CD4-positive, CD25-positive, alpha-beta regulatory T cell (primary cell): ENCODE measurements around the gene TPX2. TPM values are rescaled to one million over a fixed set of nuclear protein-coding genes. Genes with fewer than 3 reads are reported as not detected.

Source experiments
- ATAC-seq, 2 donors: fragments of 150-1000 bp; cut with Tn5 transposase; one replicate each; pipeline ENCODE4 v1.10.0; 2021; ENCODE audit warnings: low read depth in 2 of 2, moderate number of reproducible peaks in 2 of 2, moderate library complexity in 1 of 2
- DNase-seq, 3 donors: peaks; one replicate each; pipeline versions ENCODE4 v3.0.0 to v3.0.0-alpha.2; 2012 to 2022; ENCODE audit warnings: mixed read lengths in 1 of 3
- H3K27ac ChIP-seq: one replicate; pipeline ENCODE4 v1.7.0; 2013; ENCODE audit warnings: mild to moderate bottlenecking, low read length; ENCODE audit not compliant: insufficient read depth, poor library complexity, severe bottlenecking
- H3K27me3 ChIP-seq: one replicate; pipeline ENCODE4 v1.7.0; 2013; ENCODE audit warnings: low read length; ENCODE audit not compliant: control insufficient read depth, insufficient read depth
- H3K36me3 ChIP-seq: one replicate; pipeline ENCODE4 v1.7.0; 2013; ENCODE audit warnings: mild to moderate bottlenecking, low read length, moderate library complexity; ENCODE audit not compliant: control insufficient read depth, insufficient read depth
- H3K4me1 ChIP-seq: 2 replicates; pipeline ENCODE4 v1.7.0; 2013; ENCODE audit warnings: mild to moderate bottlenecking, low read length; ENCODE audit not compliant: insufficient read depth, control insufficient read depth, poor library complexity, severe bottlenecking
- H3K4me3 ChIP-seq: one replicate; pipeline ENCODE4 v1.7.0; 2013; ENCODE audit warnings: low read depth, mild to moderate bottlenecking, low read length, moderate library complexity
- H3K9me3 ChIP-seq, 2 experiments: 1 replicate in 1 of 2; 2 replicates in 1 of 2; pipeline ENCODE4 v1.7.0; 2013; ENCODE audit warnings: low read length in 2 of 2, mild to moderate bottlenecking in 1 of 2, moderate library complexity in 1 of 2; ENCODE audit not compliant: control insufficient read depth in 2 of 2
- H3K27ac Mint-ChIP-seq, 3 donors: one replicate each; pipeline ENCODE4 v1.8.0; 2020 to 2022; ENCODE audit warnings: mild to moderate bottlenecking in 3 of 3, mixed read lengths in 3 of 3, moderate library complexity in 2 of 3
- H3K27me3 Mint-ChIP-seq: one replicate; pipeline ENCODE4 v1.8.0; 2022; ENCODE audit warnings: mild to moderate bottlenecking, mixed read lengths
- H3K36me3 Mint-ChIP-seq: one replicate; pipeline ENCODE4 v1.8.0; 2020; ENCODE audit warnings: mixed read lengths
- H3K4me1 Mint-ChIP-seq, 4 donors: one replicate each; pipeline ENCODE4 v1.8.0; 2020 to 2022; ENCODE audit warnings: mixed read lengths in 4 of 4, mild to moderate bottlenecking in 1 of 4
- H3K4me3 Mint-ChIP-seq, 4 donors: one replicate each; pipeline ENCODE4 v1.8.0; 2020 to 2022; ENCODE audit warnings: mild to moderate bottlenecking in 4 of 4, mixed read lengths in 4 of 4, moderate library complexity in 3 of 4
- H3K9me3 Mint-ChIP-seq, 7 donors: one replicate each; pipeline ENCODE4 v1.8.0; 2020 to 2022; ENCODE audit warnings: mixed read lengths in 7 of 7, mild to moderate bottlenecking in 3 of 7, moderate library complexity in 2 of 7
- polyA plus RNA-seq, 4 donors: library from polyadenylated mRNA; unstranded; fragments of 300-500 nt; fragmentation: Illumina TruSeq; gene quantifications; one replicate each; pipeline ENCODE4 v1.2.3, GENCODE V29; 2021
- total RNA-seq: library from RNA; stranded (reverse); gene quantifications from one replicate; pipeline ENCODE4 v1.2.3, GENCODE V29; 2022

The TPX2 gene
- total and polyA plus RNA-seq, 5 donors from 2014 or later = 3.1 to 6.3 (median 4.0) TPM

DNA sequence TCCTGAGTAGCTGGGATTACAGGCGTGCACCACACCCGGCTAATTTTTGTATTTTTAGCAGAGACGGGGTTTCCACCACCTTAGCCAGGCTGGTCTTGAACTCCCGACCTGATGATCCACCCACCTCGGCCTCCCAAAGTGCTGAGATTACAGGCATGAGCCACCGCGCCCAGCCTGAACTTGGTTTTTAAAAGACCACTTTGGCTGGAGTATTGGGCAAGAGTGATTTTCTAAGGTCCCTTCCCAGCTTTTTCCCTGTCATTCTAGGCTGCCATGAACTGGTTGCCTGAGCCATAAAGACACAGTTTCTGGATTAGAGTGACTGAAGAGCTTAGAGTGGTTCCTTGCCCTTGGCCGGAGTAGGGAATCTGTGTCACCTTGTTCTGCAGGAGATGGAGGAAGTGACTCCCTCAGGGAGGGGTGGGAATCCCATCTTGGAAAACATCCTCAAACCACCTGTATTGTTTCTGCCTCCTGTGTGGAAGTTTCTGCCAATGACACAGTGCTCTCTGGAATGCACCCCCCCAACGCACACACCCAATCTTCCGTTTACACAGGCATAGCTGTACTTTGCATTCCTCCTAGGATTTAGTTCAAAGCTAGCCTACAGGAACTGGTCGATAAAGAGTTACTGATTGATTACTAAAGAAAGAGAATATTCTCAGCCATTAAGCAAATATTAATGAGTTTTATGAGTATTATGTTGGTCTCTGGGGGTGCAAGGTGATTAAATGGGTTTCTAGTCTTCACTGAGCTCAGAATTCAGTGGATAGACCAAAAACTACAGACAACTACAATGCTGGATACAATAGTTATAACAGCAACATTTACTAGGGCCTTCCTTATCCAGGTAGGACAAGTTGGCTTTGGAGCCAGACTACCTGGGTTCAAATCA is 34.6 kb upstream of the TPX2 start:
- Mint-ChIP-seq H3K4me1 (peaks cover 24 to 75% (median 53%) of the 10 kb centered on the region in 4 donors), H3K27me3 (no peaks in the 10 kb centered on the region), H3K27ac (peak overlapping the region in 2 of 3 donors; percentile 8 to 14), H3K9me3 (no peaks in the 10 kb centered on the region), H3K36me3 (peaks cover 44% of the 10 kb centered on the region), H3K4me3 (no peak overlapping the region)
- Histone ChIP-seq H3K4me3 (no peak overlapping the region), H3K9me3 (no peaks in the 10 kb centered on the region), H3K27me3 (no peaks in the 10 kb centered on the region), H3K27ac (no peak overlapping the region), H3K4me1 (peaks cover 33% of the 10 kb centered on the region), H3K36me3 (peaks cover 31% of the 10 kb centered on the region)
- DNase-seq (no peak), ATAC-seq (no peak)

DNA sequence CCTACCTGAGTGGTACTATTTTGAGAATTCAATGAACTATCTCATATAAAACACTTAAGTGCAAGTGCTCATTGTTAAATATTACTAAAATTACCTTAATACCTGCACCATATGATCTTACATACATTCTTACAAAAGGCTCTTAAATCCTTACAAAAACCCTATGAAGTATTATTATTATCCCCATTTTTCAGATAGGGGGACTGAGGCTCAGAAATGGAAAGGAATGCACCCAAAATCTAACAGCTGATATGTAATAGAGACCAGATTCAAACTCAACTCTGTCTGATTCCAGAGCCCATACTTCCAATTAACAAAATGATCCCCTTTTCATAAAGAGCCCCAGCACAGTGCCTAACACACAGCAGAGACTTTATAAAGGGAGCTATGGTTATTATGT is 33.9 kb upstream of the TPX2 start:
- H3K4me1 ChIP-seq = peaks cover 29% of the 10 kb centered on the region
- DNase-seq (no peak), ATAC-seq (no peak)
- no peak overlapping the region for H3K27ac ChIP-seq
- Mint-ChIP-seq H3K4me1 (peaks cover 28 to 72% (median 51%) of the 10 kb centered on the region in 4 donors), H3K36me3 (peaks cover 48% of the 10 kb centered on the region), H3K4me3 (no peak overlapping the region), H3K27ac (peak overlapping the region; percentile 8 to 86 (median 14)), H3K27me3 (no peaks in the 10 kb centered on the region), H3K9me3 (no peaks in the 10 kb centered on the region)
- H3K36me3 ChIP-seq = peaks cover 31% of the 10 kb centered on the region
- H3K9me3 ChIP-seq = no peaks in the 10 kb centered on the region
- no peaks in the 10 kb centered on the region for H3K27me3 ChIP-seq
- no peak overlapping the region for H3K4me3 ChIP-seq

DNA sequence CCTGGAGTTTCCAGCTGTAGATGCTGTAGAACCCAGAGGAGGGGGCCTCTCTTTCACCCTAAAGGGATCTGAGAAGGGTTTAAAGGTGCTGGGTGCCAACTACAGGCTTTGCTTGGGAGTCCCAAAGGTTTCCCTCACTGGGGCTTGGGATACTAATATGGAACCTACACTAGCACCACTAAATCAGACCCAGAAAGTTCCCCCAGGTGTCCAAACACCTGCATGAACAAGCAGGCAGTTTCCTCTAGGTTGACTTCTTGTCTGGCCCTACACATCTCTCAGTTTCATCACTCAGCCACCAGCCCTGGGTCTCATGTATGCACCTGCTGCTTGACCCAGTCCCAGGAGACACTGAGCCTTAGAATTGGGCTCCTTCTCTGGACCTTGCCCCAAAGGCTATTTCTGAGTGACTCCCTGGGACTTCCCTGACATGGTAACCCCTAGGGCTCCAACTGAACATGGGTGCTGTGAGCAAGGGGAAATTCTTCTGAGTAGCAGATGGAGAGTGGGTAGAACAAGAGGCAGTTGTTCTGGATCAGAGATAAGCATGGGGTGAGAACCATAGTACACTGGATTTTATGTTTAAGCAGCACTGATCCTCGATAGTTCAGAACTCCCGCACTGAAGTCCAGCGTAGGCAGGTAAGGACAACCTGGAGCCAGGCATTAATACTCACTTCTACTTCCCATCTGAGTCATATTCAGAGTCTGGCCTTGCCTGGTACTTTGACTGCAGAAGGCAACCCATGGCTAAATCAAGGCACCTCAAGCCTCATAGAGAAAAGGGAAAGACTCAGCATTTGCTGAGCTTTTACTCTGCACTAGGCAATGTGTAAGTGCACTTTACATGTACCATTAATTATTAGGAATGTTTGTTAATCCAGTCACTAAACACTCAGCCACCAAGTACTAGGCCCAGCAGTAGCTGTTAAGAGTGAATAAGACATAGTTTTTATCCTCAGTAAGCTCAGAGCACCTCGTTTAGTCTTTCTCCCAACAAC is 33.2 kb upstream of the TPX2 start:
- ATAC-seq = no peak
- Mint-ChIP-seq H3K36me3 (peaks cover 46% of the 10 kb centered on the region), H3K27me3 (no peaks in the 10 kb centered on the region), H3K27ac (peak overlapping the region; percentile 3 to 78 (median 48)), H3K4me3 (peak overlapping the region in 1 of 4 donors; percentile 41), H3K9me3 (no peaks in the 10 kb centered on the region), H3K4me1 (peaks cover 22 to 73% (median 51%) of the 10 kb centered on the region in 4 donors)
- no peak for DNase-seq
- H3K9me3 ChIP-seq = no peaks in the 10 kb centered on the region
- H3K27ac ChIP-seq = no peak overlapping the region
- peaks cover 34% of the 10 kb centered on the region for H3K36me3 ChIP-seq
- H3K27me3 ChIP-seq = no peaks in the 10 kb centered on the region
- H3K4me1 ChIP-seq = peaks cover 32% of the 10 kb centered on the region
- no peak overlapping the region for H3K4me3 ChIP-seq

DNA sequence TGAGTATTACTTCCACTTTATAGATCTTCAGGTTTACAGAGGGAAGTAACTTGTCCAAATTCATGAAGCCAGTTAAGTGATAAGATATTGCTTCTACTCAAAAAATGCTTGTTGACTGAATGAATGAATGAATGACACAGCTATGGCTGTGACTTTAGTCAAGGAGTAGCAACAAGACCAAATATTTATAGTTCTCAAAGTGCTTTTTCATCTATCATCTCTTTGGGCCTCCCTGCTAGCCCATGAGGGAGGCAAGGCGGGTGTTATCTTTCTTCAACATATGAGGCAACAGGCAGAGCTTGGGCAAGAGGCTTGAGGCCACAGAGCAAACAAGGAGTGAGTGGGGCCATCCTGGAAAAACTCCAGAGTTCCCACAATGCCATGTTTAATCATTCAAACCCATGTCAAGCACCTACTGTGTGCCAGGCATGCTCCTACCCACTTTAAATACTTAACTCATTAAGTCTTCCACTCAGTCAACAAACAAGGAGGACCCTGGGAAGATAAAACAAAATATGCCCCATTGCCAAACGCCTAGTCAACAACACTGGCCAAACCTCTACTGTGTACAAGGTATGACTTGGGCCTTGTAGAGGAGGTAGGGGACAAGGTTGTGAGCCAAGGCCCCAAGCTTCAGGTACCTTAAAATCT is 32.4 kb upstream of the TPX2 start:
- Mint-ChIP-seq H3K27ac (peak overlapping the region in 2 of 3 donors; percentile 48 to 78), H3K27me3 (no peaks in the 10 kb centered on the region), H3K9me3 (no peaks in the 10 kb centered on the region), H3K4me1 (peaks cover 18 to 76% (median 55%) of the 10 kb centered on the region in 4 donors), H3K4me3 (peak overlapping the region in 2 of 4 donors; percentile 41 to 43), H3K36me3 (peaks cover 41% of the 10 kb centered on the region)
- DNase-seq (no peak), ATAC-seq (no peak)
- Histone ChIP-seq H3K36me3 (peaks cover 34% of the 10 kb centered on the region), H3K4me1 (peaks cover 41% of the 10 kb centered on the region), H3K9me3 (no peaks in the 10 kb centered on the region), H3K27ac (no peak overlapping the region), H3K4me3 (no peak overlapping the region), H3K27me3 (no peaks in the 10 kb centered on the region)

DNA sequence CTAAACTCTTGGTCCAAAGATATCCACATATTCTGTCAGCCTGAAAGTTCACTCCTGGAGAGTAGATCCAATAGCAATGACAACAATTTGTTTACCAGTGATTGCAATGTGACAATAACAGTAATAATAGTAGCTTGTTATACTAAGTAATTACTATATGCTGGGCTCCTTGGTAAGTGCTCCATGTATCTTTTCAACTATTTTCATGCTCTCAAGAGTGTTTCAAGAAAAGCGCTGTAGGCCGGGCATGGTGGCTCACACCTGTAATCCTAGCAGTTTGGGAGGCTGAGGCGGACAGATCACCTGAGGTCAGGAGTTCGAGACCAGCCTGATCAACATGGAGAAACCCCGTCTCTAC is 31.9 kb upstream of the TPX2 start:
- Histone ChIP-seq H3K36me3 (peaks cover 34% of the 10 kb centered on the region), H3K4me3 (no peak overlapping the region), H3K27me3 (no peaks in the 10 kb centered on the region), H3K27ac (no peak overlapping the region), H3K9me3 (no peaks in the 10 kb centered on the region), H3K4me1 (peaks cover 46% of the 10 kb centered on the region)
- no peaks in the 10 kb centered on the region for H3K9me3 Mint-ChIP-seq
- H3K27ac Mint-ChIP-seq = peak overlapping the region in 1 of 3 donors; percentile 48
- no peaks in the 10 kb centered on the region for H3K27me3 Mint-ChIP-seq
- peaks cover 37% of the 10 kb centered on the region for H3K36me3 Mint-ChIP-seq
- H3K4me1 Mint-ChIP-seq = peaks cover 18 to 76% (median 55%) of the 10 kb centered on the region in 4 donors
- H3K4me3 Mint-ChIP-seq = no peak overlapping the region
- ATAC-seq = no peak
- no peak for DNase-seq

DNA sequence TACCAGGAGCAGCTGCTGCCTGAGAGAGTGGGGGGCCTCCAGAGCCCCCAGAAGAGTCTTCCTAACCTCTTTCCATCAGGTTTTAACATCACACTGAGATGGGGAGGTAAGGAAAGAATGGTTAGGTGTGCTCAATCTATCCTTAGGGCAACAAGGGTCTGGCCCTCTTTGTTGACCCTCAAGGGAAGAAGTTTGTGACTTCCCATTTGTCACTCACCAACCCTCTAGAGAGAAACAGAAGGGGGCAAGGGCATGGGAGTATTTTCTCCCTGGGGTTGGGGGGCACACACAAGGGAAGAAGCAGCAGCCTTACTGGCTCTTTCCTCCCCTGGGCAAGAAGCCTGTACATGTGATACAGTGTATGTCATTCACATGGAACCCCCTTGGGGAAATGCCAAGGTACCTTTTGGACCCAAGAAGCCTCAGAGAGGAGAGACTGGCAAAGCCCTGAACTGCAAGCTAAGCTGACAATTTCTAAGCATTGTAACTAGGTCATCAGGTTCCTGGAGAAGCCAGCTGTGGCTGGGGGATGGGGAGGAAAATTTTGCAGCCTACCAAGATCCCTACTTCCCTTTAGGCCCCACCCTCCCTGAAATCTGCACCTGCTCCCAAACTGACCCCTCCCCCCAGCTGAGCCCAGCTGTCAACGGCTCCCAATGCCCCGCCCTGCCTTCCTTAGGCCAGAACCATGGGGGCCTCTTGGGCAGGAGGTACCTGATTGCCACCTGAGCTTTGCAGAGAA is 30.9 kb upstream of the TPX2 start:
- Mint-ChIP-seq H3K27ac (peak overlapping the region; percentile 3 to 89 (median 71)), H3K4me1 (peaks cover 18 to 82% (median 63%) of the 10 kb centered on the region in 4 donors), H3K9me3 (no peaks in the 10 kb centered on the region), H3K4me3 (peak overlapping the region in 2 of 4 donors; percentile 6 to 24), H3K27me3 (no peaks in the 10 kb centered on the region), H3K36me3 (peaks cover 44% of the 10 kb centered on the region)
- Histone ChIP-seq H3K4me1 (peaks cover 55% of the 10 kb centered on the region), H3K27ac (no peak overlapping the region), H3K36me3 (peaks cover 38% of the 10 kb centered on the region), H3K27me3 (no peaks in the 10 kb centered on the region), H3K9me3 (no peaks in the 10 kb centered on the region), H3K4me3 (no peak overlapping the region)
- ATAC-seq (no peak), DNase-seq (no peak)
